Measurements from ENCODE around the gene ATP2A3. TPM values are rescaled to one million over a fixed set of nuclear protein-coding genes. Genes with fewer than 3 reads are reported as not detected.
A peak's percentile ranks its signal among the peaks of the same experiment; 100 is the strongest.
"Not testable (repeated sequence)": the region's sequence is repeated elsewhere in the genome, so short reads cannot be mapped to it uniquely, and the experiment has no call there.

The ATP2A3 gene
- total RNA-seq, 2 donors from 2014 or later, result 43.8 to 49.5 TPM

GRCh38 chr17:3992370-3992769 is 28.1 kb upstream of the ATP2A3 start:
- DNase-seq, result no peak
- Histone ChIP-seq H3K36me3 (replicated peaks in 1 of 2; ENCODE audit: insufficient read depth in 1 of 2, low read depth in 2 of 2) (no peaks in the 10 kb centered on the region), H3K27me3 (no peaks in the 10 kb centered on the region), H3K9me3 (no peaks in the 10 kb centered on the region), H3K4me1 (peaks cover 13% of the 10 kb centered on the region), H3K4me3 (no peak overlapping the region), H3K27ac (no peak overlapping the region)
- intact Hi-C loops (cut with DNase I), result no loop called here
- TF ChIP-seq POLR2A (IDR thresholded peaks at IDR 0.05) (no peak), CTCF (IDR thresholded peaks at IDR 0.05) (no peak)
- WGBS, 2 donors, result 79 to 82% methylated on average over 5 of the region's 5 CpGs
- no peak for ATAC-seq

GRCh38 chr17:3991699-3992098 is 27.5 kb upstream of the ATP2A3 start:
- 82 to 92% methylated on average over 3 of the region's 3 CpGs for WGBS, 2 donors
- DNase-seq; H3K27me3 ChIP-seq; H3K4me3 ChIP-seq; intact Hi-C loops (cut with DNase I); H3K27ac ChIP-seq; H3K36me3 ChIP-seq (replicated peaks in 1 of 2; ENCODE audit: insufficient read depth in 1 of 2, low read depth in 2 of 2); ATAC-seq; H3K9me3 ChIP-seq: not testable (repeated sequence)
- H3K4me1 ChIP-seq, result peaks cover 15% of the 10 kb centered on the region

GRCh38 chr17:3990386-3991127 is 26.3 kb upstream of the ATP2A3 start:
- intact Hi-C loops (cut with DNase I), result no loop called here
- no peak for ATAC-seq
- Histone ChIP-seq H3K9me3 (no peaks in the 10 kb centered on the region), H3K27ac (no peak overlapping the region), H3K4me3 (no peak overlapping the region), H3K4me1 (peaks cover 26% of the 10 kb centered on the region), H3K27me3 (no peaks in the 10 kb centered on the region), H3K36me3 (replicated peaks in 1 of 2; ENCODE audit: insufficient read depth in 1 of 2, low read depth in 2 of 2) (no peaks in the 10 kb centered on the region)
- WGBS, 2 donors, result 95 to 96% methylated on average over 12 of the region's 12 CpGs
- DNase-seq, result no peak
- TF ChIP-seq CTCF (IDR thresholded peaks at IDR 0.05) (no peak), POLR2A (IDR thresholded peaks at IDR 0.05) (no peak)

GRCh38 chr17:3989041-3989886 is 25.0 kb upstream of the ATP2A3 start:
- Histone ChIP-seq H3K27me3 (no peaks in the 10 kb centered on the region), H3K36me3 (replicated peaks in 1 of 2; ENCODE audit: insufficient read depth in 1 of 2, low read depth in 2 of 2) (no peaks in the 10 kb centered on the region), H3K9me3 (no peaks in the 10 kb centered on the region), H3K27ac (peak overlapping the region in 1 of 4 donors; percentile 11), H3K4me1 (peaks cover 26% of the 10 kb centered on the region), H3K4me3 (no peak overlapping the region)
- ATAC-seq (no peak), DNase-seq (no peak)
- TF ChIP-seq CTCF (IDR thresholded peaks at IDR 0.05) (no peak), POLR2A (IDR thresholded peaks at IDR 0.05) (no peak)
- WGBS, 2 donors, result 92 to 95% methylated on average over 19 to 22 of the region's 24 CpGs
- intact Hi-C loops (cut with DNase I), result no loop called here

DNA sequence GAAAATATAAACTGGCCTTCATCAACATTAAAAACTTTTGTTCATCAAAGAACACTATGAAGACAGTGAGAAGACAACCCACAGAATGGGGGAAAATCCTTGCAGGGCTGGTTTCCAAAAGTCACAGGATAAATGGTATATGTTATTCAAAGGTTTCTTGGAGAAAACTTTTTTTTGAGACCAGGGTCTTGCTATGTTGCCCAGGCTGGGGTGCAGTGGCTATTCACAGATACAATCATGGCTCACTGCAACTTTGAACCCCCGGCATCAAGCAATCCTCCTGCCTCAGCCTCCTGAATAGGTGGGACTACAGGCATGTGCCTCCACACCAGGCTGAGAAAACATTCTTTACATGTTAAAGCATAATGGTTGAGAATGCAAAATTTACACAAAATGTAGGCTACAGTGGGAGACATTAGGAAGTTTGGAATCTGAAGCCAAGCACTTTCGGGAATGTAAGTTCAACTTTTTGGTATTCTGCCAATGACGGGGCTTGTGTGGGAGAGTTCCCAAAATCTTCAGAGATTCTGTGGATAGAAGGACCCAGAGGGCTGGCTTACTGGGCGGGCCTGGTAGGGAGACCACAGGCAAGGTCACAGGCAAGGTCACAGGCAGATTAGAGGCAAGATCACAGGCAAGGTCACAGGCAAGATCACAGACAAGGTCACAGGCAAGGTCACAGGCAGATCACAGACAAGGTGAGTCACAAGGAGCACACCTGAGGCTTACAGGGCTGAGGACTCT is 24.2 kb upstream of the ATP2A3 start:
- peak overlapping the region in 1 of 4 donors; percentile 11 for H3K27ac ChIP-seq
- no peaks in the 10 kb centered on the region for H3K9me3 ChIP-seq
- ATAC-seq, result no peak
- H3K4me1 ChIP-seq, result peaks cover 21% of the 10 kb centered on the region
- no peak for TF ChIP-seq CTCF (IDR thresholded peaks at IDR 0.05)
- no peak for TF ChIP-seq POLR2A (IDR thresholded peaks at IDR 0.05)
- no peaks in the 10 kb centered on the region for H3K27me3 ChIP-seq
- intact Hi-C loops (cut with DNase I), result no loop called here
- 64 to 76% methylated on average over 4 of the region's 4 CpGs for WGBS, 2 donors
- DNase-seq, result no peak
- H3K4me3 ChIP-seq, result no peak overlapping the region
- no peaks in the 10 kb centered on the region for H3K36me3 ChIP-seq (replicated peaks in 1 of 2; ENCODE audit: insufficient read depth in 1 of 2, low read depth in 2 of 2)

All from body of pancreas (tissue), 4 donors.